Smooth muscle cell (in vitro differentiated cells): Measurements from ENCODE around the gene LRP1B. TPM values are rescaled to one million over a fixed set of nuclear protein-coding genes. Genes with fewer than 3 reads are reported as not detected.

Source experiments
- DNase-seq: peaks from one replicate; lab custom pipeline; 2025; ENCODE audit not compliant: unreplicated experiment; lab: John Stamatoyannopoulos, UW
- H2AFZ ChIP-seq: fragments of 200-600 bp; sonication (generic); 2 replicates; pipeline ENCODE4 v1.6.0; 2016; ENCODE audit warnings: antibody characterized with exemption, low read depth, mild to moderate bottlenecking
- H3F3A ChIP-seq: fragments of 200-600 bp; sonication (generic); 2 replicates; pipeline ENCODE4 v1.6.0; 2017; ENCODE audit warnings: antibody characterized with exemption, low read depth
- H3K27ac ChIP-seq: fragments of 200-600 bp; sonication (generic); 2 replicates; pipeline ENCODE4 v1.5.1; 2016; ENCODE audit warnings: low read depth, mild to moderate bottlenecking
- H3K27me3 ChIP-seq: fragments of 200-600 bp; sonication (generic); 2 replicates; pipeline ENCODE4 v1.6.1; 2016; ENCODE audit warnings: low read depth, mild to moderate bottlenecking
- H3K36me3 ChIP-seq: fragments of 200-600 bp; sonication (generic); 2 replicates; pipeline ENCODE4 v1.5.1; 2016; ENCODE audit warnings: low read depth
- H3K4me1 ChIP-seq: fragments of 200-600 bp; sonication (generic); 2 replicates; pipeline ENCODE4 v1.5.1; 2016; ENCODE audit warnings: low read depth
- H3K4me2 ChIP-seq: fragments of 200-600 bp; sonication (generic); 2 replicates; pipeline ENCODE4 v1.6.0; 2016; ENCODE audit warnings: mild to moderate bottlenecking
- H3K4me3 ChIP-seq: fragments of 200-600 bp; sonication (generic); 2 replicates; pipeline ENCODE4 v1.5.1; 2016; ENCODE audit warnings: mild to moderate bottlenecking
- H3K79me2 ChIP-seq: fragments of 200-600 bp; sonication (generic); 2 replicates; pipeline ENCODE4 v1.6.0; 2016; ENCODE audit warnings: low read depth, mild to moderate bottlenecking
- H3K9ac ChIP-seq: fragments of 200-600 bp; sonication (generic); 2 replicates; pipeline ENCODE4 v1.6.0; 2016; ENCODE audit warnings: low read depth
- H3K9me3 ChIP-seq: fragments of 200-600 bp; sonication (generic); replicated peaks from 2 replicates; pipeline ENCODE4 v1.5.1; 2016; ENCODE audit warnings: low read depth
- H4K20me1 ChIP-seq: fragments of 200-600 bp; sonication (generic); 2 replicates; pipeline ENCODE4 v1.6.0; 2016; ENCODE audit warnings: low read depth
- CTCF ChIP-seq: fragments of 200-600 bp; sonication (generic); IDR thresholded peaks from 2 replicates; pipeline ENCODE4 v1.5.1; 2017; ENCODE audit warnings: borderline replicate concordance, mild to moderate bottlenecking, antibody characterized with exemption; ENCODE audit not compliant: insufficient read depth, poor library complexity, severe bottlenecking
- WGBS: methylation state at CpG from one replicate; pipeline ENCODE4 v1.1.7; 2016; ENCODE audit warnings: low lambda C conversion rate; 5-methylcytosine and 5-hydroxymethylcytosine counted together
- polyA plus RNA-seq: library from polyadenylated mRNA; unstranded; fragments of >200 nt; fragmentation: Nextera tagmentation; extraction: Ambion mirVana; gene quantifications from 2 replicates; pipeline ENCODE4 v1.2.1, GENCODE V29; 2016
- total RNA-seq: library from RNA; depleted of rRNA; stranded (reverse); fragments of >200 nt; gene quantifications from 2 replicates; pipeline ENCODE4 v1.2.3, GENCODE V29; 2014

The LRP1B gene
- total and polyA plus RNA-seq, 2 experiments from 2014 or later = 0.08 to 2.9 TPM

- no peaks in the 10 kb centered on the region for H3K9me3 ChIP-seq
- H3K27ac ChIP-seq = no peak overlapping the region
- no peaks in the 10 kb centered on the region for H3K36me3 ChIP-seq
- no peaks in the 10 kb centered on the region for H3K4me1 ChIP-seq
- no peak for DNase-seq
- H2AFZ ChIP-seq = no peak overlapping the region
- H3K9ac ChIP-seq = no peak overlapping the region
- H3K79me2 ChIP-seq = no peaks in the 10 kb centered on the region
- H3K4me2 ChIP-seq = no peak overlapping the region
- H3F3A ChIP-seq = no peaks in the 10 kb centered on the region
- H3K4me3 ChIP-seq = no peak overlapping the region
- TF ChIP-seq CTCF = peak; percentile 79
- H4K20me1 ChIP-seq = no peaks in the 10 kb centered on the region
- 7% methylated on average over 2 of the region's 2 CpGs for WGBS
- H3K27me3 ChIP-seq = no peaks in the 10 kb centered on the region
These were observed 9.6 kb upstream of the LRP1B start for GRCh38 chr2:142140434-142140845.

GRCh38 chr2:142139384-142139783 is 8.6 kb upstream of the LRP1B start:
- no peak for DNase-seq
- Histone ChIP-seq H3K36me3 (no peaks in the 10 kb centered on the region), H3K9me3 (no peaks in the 10 kb centered on the region), H4K20me1 (no peaks in the 10 kb centered on the region), H3K4me3 (no peak overlapping the region), H3K79me2 (no peaks in the 10 kb centered on the region), H2AFZ (peak overlapping the region; percentile 82), H3K9ac (no peak overlapping the region), H3K27me3 (no peaks in the 10 kb centered on the region), H3K27ac (no peak overlapping the region), H3F3A (no peaks in the 10 kb centered on the region), H3K4me2 (no peak overlapping the region), H3K4me1 (no peaks in the 10 kb centered on the region)
- 65% methylated on average over 4 of the region's 4 CpGs for WGBS
- TF ChIP-seq CTCF = no peak

GRCh38 chr2:142136571-142136970 is 5.8 kb upstream of the LRP1B start:
- no peak overlapping the region for H3K27ac ChIP-seq
- no peak for TF ChIP-seq CTCF
- no peaks in the 10 kb centered on the region for H3K79me2 ChIP-seq
- H3K9ac ChIP-seq = no peak overlapping the region
- H2AFZ ChIP-seq = no peak overlapping the region
- peaks cover 4% of the 10 kb centered on the region for H3K4me1 ChIP-seq
- no peaks in the 10 kb centered on the region for H3K36me3 ChIP-seq
- H3K4me2 ChIP-seq = no peak overlapping the region
- no peak overlapping the region for H3K4me3 ChIP-seq
- DNase-seq = no peak
- H3F3A ChIP-seq = no peaks in the 10 kb centered on the region
- no peaks in the 10 kb centered on the region for H4K20me1 ChIP-seq
- H3K27me3 ChIP-seq = no peaks in the 10 kb centered on the region
- no peaks in the 10 kb centered on the region for H3K9me3 ChIP-seq

- H3K9ac ChIP-seq = no peak overlapping the region
- no peaks in the 10 kb centered on the region for H3K9me3 ChIP-seq
- WGBS = 57% methylated on average over 3 of the region's 3 CpGs
- no peaks in the 10 kb centered on the region for H3F3A ChIP-seq
- H3K4me2 ChIP-seq = no peak overlapping the region
- H2AFZ ChIP-seq = peak overlapping the region; percentile 74
- DNase-seq = no peak
- peaks cover 2% of the 10 kb centered on the region for H3K27me3 ChIP-seq
- peaks cover 6% of the 10 kb centered on the region for H3K4me1 ChIP-seq
- H3K79me2 ChIP-seq = no peaks in the 10 kb centered on the region
- TF ChIP-seq CTCF = no peak
- no peaks in the 10 kb centered on the region for H3K36me3 ChIP-seq
- H3K27ac ChIP-seq = no peak overlapping the region
- no peaks in the 10 kb centered on the region for H4K20me1 ChIP-seq
- no peak overlapping the region for H3K4me3 ChIP-seq
These were observed 4.1 kb upstream of the LRP1B start for GRCh38 chr2:142134911-142135310.
